ENCODE data around the gene PRR19. TPM values are rescaled to one million over a fixed set of nuclear protein-coding genes. Genes with fewer than 3 reads are reported as not detected.

The PRR19 gene
- total RNA-seq, 1 donor from 2014 or later: 1.6 TPM

DNA sequence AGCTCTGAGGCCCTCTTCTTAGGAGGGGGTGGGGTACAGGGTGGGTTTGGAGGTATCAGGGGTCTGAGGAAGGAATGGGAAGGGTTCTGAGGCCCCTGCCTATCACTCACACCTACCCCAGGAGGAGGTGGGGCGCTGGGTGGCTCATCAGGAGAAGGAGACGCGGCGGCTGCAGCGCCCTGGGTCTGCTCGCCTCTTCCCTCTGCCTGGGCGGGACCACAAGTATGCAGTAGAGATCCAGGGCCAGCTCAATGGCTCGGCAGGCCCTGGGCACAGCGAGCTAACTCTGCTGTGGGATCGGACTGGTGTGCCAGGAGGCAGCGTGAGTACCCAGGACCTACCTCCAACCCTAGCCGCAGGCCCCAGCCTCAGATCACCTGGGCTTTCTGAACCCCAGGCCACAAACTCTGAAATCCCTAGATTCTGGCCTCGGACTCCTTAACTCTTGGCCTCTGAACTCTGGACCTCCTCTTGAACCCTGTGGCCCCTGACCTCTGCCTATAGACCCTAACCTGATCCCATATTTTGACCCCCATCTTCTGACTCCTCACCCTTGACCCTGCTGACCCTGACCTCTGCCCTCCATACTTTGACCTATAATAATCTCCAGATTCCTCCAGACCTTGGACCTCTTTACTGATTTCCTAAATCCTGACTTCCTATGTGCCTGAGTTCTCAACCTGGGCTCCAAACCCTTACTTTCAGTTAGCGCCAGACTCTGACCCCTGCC lies 47.6 kb downstream of the PRR19 start:
- no peak for DNase-seq (ENCODE audit: low spot score)

DNA sequence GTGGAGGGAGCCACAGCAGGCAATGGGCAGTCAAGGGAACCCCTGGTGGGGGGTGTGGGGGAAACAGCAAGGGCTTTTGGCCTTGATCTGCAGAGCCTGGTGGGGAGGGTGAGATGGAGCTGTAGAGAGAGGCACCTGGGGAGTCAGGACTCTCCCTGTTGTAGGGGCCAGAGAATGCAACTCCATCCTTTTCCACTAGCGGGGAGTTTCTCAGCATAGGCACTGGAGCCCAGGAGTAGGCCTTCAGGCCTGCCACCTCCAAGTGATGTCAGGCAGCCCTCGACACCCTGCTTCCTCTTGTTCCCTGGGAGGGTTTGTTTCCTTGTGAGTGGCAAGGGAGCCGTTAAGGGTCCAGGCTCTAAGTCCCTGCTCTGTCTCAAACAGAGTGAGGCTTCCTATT lies 48.5 kb downstream of the PRR19 start:
- DNase-seq (ENCODE audit: low spot score): no peak

GRCh38 chr19:42351079-42351735 lies 49.3 kb downstream of the PRR19 start:
- no peak for DNase-seq (ENCODE audit: low spot score)

GRCh38 chr19:42352301-42353259 lies 50.6 kb downstream of the PRR19 start:
- peak; percentile 57 for DNase-seq (ENCODE audit: low spot score)

GRCh38 chr19:42353341-42354015 lies 51.5 kb downstream of the PRR19 start:
- DNase-seq (ENCODE audit: low spot score): no peak

GRCh38 chr19:42355896-42356295 lies 54.0 kb downstream of the PRR19 start:
- DNase-seq (ENCODE audit: low spot score): no peak

GRCh38 chr19:42356686-42357085 lies 54.8 kb downstream of the PRR19 start:
- no peak for DNase-seq (ENCODE audit: low spot score)

DNA sequence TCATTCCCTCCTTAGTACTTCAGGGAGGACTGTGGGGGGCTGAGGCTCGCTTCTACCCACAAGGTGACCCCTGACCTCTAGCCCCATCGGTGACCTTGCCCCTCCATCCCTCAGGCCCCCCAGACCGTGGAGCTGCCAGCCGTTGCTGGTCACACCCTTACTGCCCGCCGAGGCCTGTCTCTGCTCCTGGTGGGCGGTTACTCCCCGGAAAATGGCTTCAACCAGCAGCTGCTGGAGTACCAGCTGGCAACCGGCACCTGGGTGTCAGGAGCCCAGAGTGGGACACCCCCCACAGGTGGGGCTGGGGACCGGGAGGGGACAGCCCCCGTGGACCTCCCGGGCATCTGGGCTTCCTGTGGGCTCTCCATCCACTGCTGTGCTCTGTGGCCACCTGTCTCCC lies 55.4 kb downstream of the PRR19 start:
- DNase-seq (ENCODE audit: low spot score): no peak

Other genes starting within 250 kb of the PRR19 start
- gene GRIK5, start 231.9 kb upstream of the PRR19 start, total RNA-seq: 6.9 TPM
- gene ZNF574, start 226.0 kb upstream of the PRR19 start, total RNA-seq: 18.7 TPM
- 5.3 TPM for gene POU2F2, start 169.7 kb upstream of the PRR19 start, total RNA-seq
- gene DEDD2, start 84.5 kb upstream of the PRR19 start, total RNA-seq: 24.7 TPM
- gene ZNF526, start 81.8 kb upstream of the PRR19 start, total RNA-seq: 13.2 TPM
- 36.4 TPM for gene GSK3A, start 59.5 kb upstream of the PRR19 start, total RNA-seq
- gene ERF, start 47.0 kb upstream of the PRR19 start, total RNA-seq: 47.4 TPM
- gene CIC, start 32.9 kb upstream of the PRR19 start, total RNA-seq: 83.4 TPM
- gene PAFAH1B3, start 492 bp downstream of the PRR19 start, total RNA-seq: 19.8 TPM
- gene TMEM145, start 11.2 kb downstream of the PRR19 start, total RNA-seq: 1.4 TPM
- 22.0 TPM for gene MEGF8, start 23.5 kb downstream of the PRR19 start, total RNA-seq
- gene CNFN, start 88.2 kb downstream of the PRR19 start, total RNA-seq: 5.3 TPM
- gene LIPE, start 125.3 kb downstream of the PRR19 start, total RNA-seq: 23.6 TPM
- 77.8 TPM for gene CXCL17, start 140.8 kb downstream of the PRR19 start, total RNA-seq
- gene CEACAM1, start 226.3 kb downstream of the PRR19 start, total RNA-seq: 21.6 TPM